KMS-11 (cell line): ENCODE results near the gene CDCA4.

Experiments
- H2AFZ ChIP-seq: fragments of 200-600 bp; sonication (generic); 2 replicates; pipeline ENCODE4 v1.6.1; 2016; ENCODE audit warnings: antibody characterized with exemption, mixed run types, low read depth
- H3K27ac ChIP-seq: fragments of 200-600 bp; sonication (generic); 2 replicates; pipeline ENCODE4 v1.6.1; 2016; ENCODE audit warnings: mild to moderate bottlenecking, mixed run types
- H3K27me3 ChIP-seq: fragments of 200-600 bp; sonication (generic); 2 replicates; pipeline ENCODE4 v1.6.1; 2017; ENCODE audit warnings: mild to moderate bottlenecking, low read depth, mixed run types, moderate library complexity; ENCODE audit not compliant: insufficient read depth
- H3K36me3 ChIP-seq: fragments of 200-600 bp; sonication (generic); 2 replicates; pipeline ENCODE4 v1.6.1; 2017; ENCODE audit warnings: mild to moderate bottlenecking, mixed run types; ENCODE audit not compliant: insufficient read depth
- H3K4me1 ChIP-seq: fragments of 200-600 bp; sonication (generic); 2 replicates; pipeline ENCODE4 v1.6.1; 2016; ENCODE audit warnings: mild to moderate bottlenecking, low read depth, mixed run types; ENCODE audit not compliant: poor library complexity, severe bottlenecking
- H3K4me2 ChIP-seq: fragments of 200-600 bp; sonication (generic); 2 replicates; pipeline ENCODE4 v1.7.0; 2016; ENCODE audit warnings: mild to moderate bottlenecking, mixed run types
- H3K4me3 ChIP-seq: fragments of 200-600 bp; sonication (generic); IDR thresholded peaks from 2 replicates; pipeline ENCODE4 v1.6.1; 2017; ENCODE audit warnings: low read depth, low read length, mixed read lengths; ENCODE audit not compliant: insufficient read depth
- H3K79me2 ChIP-seq: fragments of 200-600 bp; sonication (generic); 2 replicates; pipeline ENCODE4 v1.6.1; 2016; ENCODE audit warnings: low read depth, mixed run types; ENCODE audit not compliant: insufficient read depth
- H3K9ac ChIP-seq: fragments of 200-600 bp; sonication (generic); 2 replicates; pipeline ENCODE4 v1.6.1; 2016; ENCODE audit warnings: mild to moderate bottlenecking, mixed run types
- H4K20me1 ChIP-seq: fragments of 200-600 bp; sonication (generic); 2 replicates; pipeline ENCODE4 v1.6.1; 2016; ENCODE audit warnings: mild to moderate bottlenecking, mixed run types; ENCODE audit not compliant: insufficient read depth
- CTCF ChIP-seq: fragments of 200-600 bp; sonication (generic); conservative IDR thresholded peaks from 2 replicates; pipeline ENCODE4 v1.6.1; 2017; ENCODE audit warnings: low read depth, mild to moderate bottlenecking, antibody characterized with exemption, low read length, moderate library complexity, mixed read lengths

Gene CDCA4

GRCh38 chr14:105011312-105011990, 9.4 kb downstream of the CDCA4 start:
- H3K27me3 ChIP-seq = no peaks in the 10 kb centered on the region
- H3K9ac ChIP-seq = no peak overlapping the region
- H3K4me2 ChIP-seq = no peak overlapping the region
- H3K4me3 ChIP-seq = no peak overlapping the region
- no peak for TF ChIP-seq CTCF
- H4K20me1 ChIP-seq = peaks cover 46% of the 10 kb centered on the region
- H3K4me1 ChIP-seq = peaks cover 41% of the 10 kb centered on the region
- no peak overlapping the region for H2AFZ ChIP-seq
- peaks cover 83% of the 10 kb centered on the region for H3K79me2 ChIP-seq
- H3K27ac ChIP-seq = no peak overlapping the region
- no peaks in the 10 kb centered on the region for H3K36me3 ChIP-seq

GRCh38 chr14:105010891-105011291, 10.0 kb downstream of the CDCA4 start:
- H3K36me3 ChIP-seq = no peaks in the 10 kb centered on the region
- peaks cover 41% of the 10 kb centered on the region for H3K4me1 ChIP-seq
- no peak overlapping the region for H3K27ac ChIP-seq

GRCh38 chr14:105010106-105010505, 10.8 kb downstream of the CDCA4 start:
- H3K27ac ChIP-seq = no peak overlapping the region
- H3K27me3 ChIP-seq = no peaks in the 10 kb centered on the region
- H3K9ac ChIP-seq = no peak overlapping the region
- H3K79me2 ChIP-seq = peaks cover 70% of the 10 kb centered on the region
- peaks cover 33% of the 10 kb centered on the region for H4K20me1 ChIP-seq
- peaks cover 41% of the 10 kb centered on the region for H3K4me1 ChIP-seq
- no peaks in the 10 kb centered on the region for H3K36me3 ChIP-seq
- no peak for TF ChIP-seq CTCF
- H3K4me3 ChIP-seq = no peak overlapping the region
- no peak overlapping the region for H2AFZ ChIP-seq
- no peak overlapping the region for H3K4me2 ChIP-seq

More at GRCh38 chr14:105010891-105011291, 10.0 kb downstream of the CDCA4 start:
- Histone ChIP-seq H3K79me2 (peaks cover 78% of the 10 kb centered on the region), H3K4me3 (no peak overlapping the region), H2AFZ (no peak overlapping the region), H3K4me2 (no peak overlapping the region), H3K9ac (no peak overlapping the region), H3K27me3 (no peaks in the 10 kb centered on the region), H4K20me1 (peaks cover 41% of the 10 kb centered on the region)
- TF ChIP-seq CTCF = no peak

- Histone ChIP-seq H3K4me1 (peaks cover 48% of the 10 kb centered on the region), H3K79me2 (peaks cover 46% of the 10 kb centered on the region), H2AFZ (no peak overlapping the region), H3K9ac (no peak overlapping the region), H3K27me3 (no peaks in the 10 kb centered on the region), H3K4me3 (no peak overlapping the region), H3K4me2 (no peak overlapping the region), H3K36me3 (no peaks in the 10 kb centered on the region), H3K27ac (no peak overlapping the region; the same call in 1 of the 2 replicates), H4K20me1 (peaks cover 11% of the 10 kb centered on the region; the same call in 1 of the 2 replicates)
- TF ChIP-seq CTCF = no peak
Measured at GRCh38 chr14:105007593-105008264, 13.2 kb downstream of the CDCA4 start.
